DOHH2 (cell line): ENCODE data around the gene RPS6KA3.

Source experiments
- H3F3A ChIP-seq: fragments of 200-600 bp; sonication (generic), shearing (Covaris generic); 2 replicates; pipeline ENCODE4 v1.6.0; 2016; ENCODE audit warnings: antibody characterized with exemption, mild to moderate bottlenecking; ENCODE audit not compliant: control insufficient read depth, insufficient read depth
- H3K27ac ChIP-seq: fragments of 200-600 bp; sonication (generic); 2 replicates; pipeline ENCODE4 v1.5.1; 2014; ENCODE audit warnings: low read depth, mild to moderate bottlenecking, low read length, moderate library complexity
- H3K27me3 ChIP-seq: fragments of 200-600 bp; sonication (generic); 2 replicates; pipeline ENCODE4 v1.6.1; 2014; ENCODE audit warnings: mild to moderate bottlenecking, low read length, mixed read lengths; ENCODE audit not compliant: control insufficient read depth
- H3K36me3 ChIP-seq: fragments of 200-600 bp; sonication (generic); 2 replicates; pipeline ENCODE4 v1.6.1; 2014; ENCODE audit warnings: mild to moderate bottlenecking, low read length, moderate library complexity, mixed read lengths; ENCODE audit not compliant: control insufficient read depth
- H3K4me1 ChIP-seq: fragments of 200-600 bp; sonication (generic); 2 replicates; pipeline ENCODE4 v1.6.1; 2014; ENCODE audit warnings: mild to moderate bottlenecking, low read length, mixed read lengths; ENCODE audit not compliant: control insufficient read depth
- H3K4me2 ChIP-seq: fragments of 200-600 bp; sonication (generic); 2 replicates; pipeline ENCODE4 v1.6.0; 2014; ENCODE audit warnings: mild to moderate bottlenecking, low read length, moderate library complexity
- H3K4me3 ChIP-seq: fragments of 200-600 bp; sonication (generic); 2 replicates; pipeline ENCODE4 v1.5.1; 2014; ENCODE audit warnings: mild to moderate bottlenecking, low read length, mixed read lengths
- H3K79me2 ChIP-seq: fragments of 200-600 bp; sonication (generic); 2 replicates; pipeline ENCODE4 v1.6.1; 2014; ENCODE audit warnings: mild to moderate bottlenecking, low read length, mixed read lengths; ENCODE audit not compliant: control insufficient read depth
- H3K9me2 ChIP-seq: fragments of 200-600 bp; sonication (generic); replicated peaks from 2 replicates; pipeline ENCODE4 v1.6.1; 2014; ENCODE audit warnings: mild to moderate bottlenecking, low read length, mixed read lengths; ENCODE audit not compliant: control insufficient read depth
- H3K9me3 ChIP-seq: fragments of 200-600 bp; sonication (generic); 2 replicates; pipeline ENCODE4 v1.6.1; 2014; ENCODE audit warnings: antibody characterized with exemption, low read length, mixed read lengths; ENCODE audit not compliant: control insufficient read depth, insufficient read depth
- H4K20me1 ChIP-seq: fragments of 200-600 bp; sonication (generic); 2 replicates; pipeline ENCODE4 v1.6.0; 2014; ENCODE audit warnings: low read depth, mild to moderate bottlenecking, antibody characterized with exemption, low read length, moderate library complexity; ENCODE audit not compliant: control insufficient read depth, insufficient read depth
- EZH2phosphoT487 ChIP-seq: fragments of 200-600 bp; sonication (generic); IDR thresholded peaks from 2 replicates; pipeline ENCODE4 v1.6.1; 2017; ENCODE audit warnings: borderline replicate concordance, mild to moderate bottlenecking, antibody characterized with exemption, low read length, moderate library complexity, mixed read lengths
- TF ChIP-seq, protein P1 (sequence below): fragments of 200-600 bp; sonication (generic); IDR thresholded peaks from one replicate; pipeline ENCODE4 v1.5.1; 2014; ENCODE audit warnings: antibody characterized with exemption, mild to moderate bottlenecking, low read depth, low read length; ENCODE audit not compliant: poor library complexity, severe bottlenecking

The RPS6KA3 gene

DNA sequence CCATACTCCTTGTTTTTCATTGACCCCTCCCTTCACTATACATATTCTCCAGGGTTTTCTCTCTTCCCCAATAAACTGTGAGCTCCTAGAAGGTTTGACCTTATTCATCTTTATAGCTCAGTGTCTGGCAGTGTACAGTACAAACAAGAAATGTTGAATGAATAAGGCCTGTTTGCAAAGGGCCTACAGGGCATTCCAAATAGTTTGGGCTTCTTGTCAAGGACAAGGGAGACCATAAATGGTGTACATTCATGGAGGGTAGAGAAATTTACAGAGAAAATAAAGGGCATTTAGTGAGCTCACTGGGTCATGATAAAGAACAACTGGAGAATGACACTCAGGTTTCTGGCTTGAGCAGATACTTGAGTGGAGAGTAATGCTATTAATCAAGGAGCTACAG is 77.5 kb downstream of the RPS6KA3 start:
- Histone ChIP-seq H3K4me1 (peaks cover 5% of the 10 kb centered on the region), H3K9me2 (no peaks in the 10 kb centered on the region), H4K20me1 (no peaks in the 10 kb centered on the region), H3K79me2 (no peaks in the 10 kb centered on the region), H3K4me3 (no peak overlapping the region), H3K27ac (no peak overlapping the region), H3F3A (no peaks in the 10 kb centered on the region), H3K36me3 (peaks cover 3% of the 10 kb centered on the region; the same call in 1 of the 2 replicates), H3K27me3 (no peaks in the 10 kb centered on the region), H3K4me2 (no peak overlapping the region), H3K9me3 (no peaks in the 10 kb centered on the region)
- TF ChIP-seq, protein P1, sequence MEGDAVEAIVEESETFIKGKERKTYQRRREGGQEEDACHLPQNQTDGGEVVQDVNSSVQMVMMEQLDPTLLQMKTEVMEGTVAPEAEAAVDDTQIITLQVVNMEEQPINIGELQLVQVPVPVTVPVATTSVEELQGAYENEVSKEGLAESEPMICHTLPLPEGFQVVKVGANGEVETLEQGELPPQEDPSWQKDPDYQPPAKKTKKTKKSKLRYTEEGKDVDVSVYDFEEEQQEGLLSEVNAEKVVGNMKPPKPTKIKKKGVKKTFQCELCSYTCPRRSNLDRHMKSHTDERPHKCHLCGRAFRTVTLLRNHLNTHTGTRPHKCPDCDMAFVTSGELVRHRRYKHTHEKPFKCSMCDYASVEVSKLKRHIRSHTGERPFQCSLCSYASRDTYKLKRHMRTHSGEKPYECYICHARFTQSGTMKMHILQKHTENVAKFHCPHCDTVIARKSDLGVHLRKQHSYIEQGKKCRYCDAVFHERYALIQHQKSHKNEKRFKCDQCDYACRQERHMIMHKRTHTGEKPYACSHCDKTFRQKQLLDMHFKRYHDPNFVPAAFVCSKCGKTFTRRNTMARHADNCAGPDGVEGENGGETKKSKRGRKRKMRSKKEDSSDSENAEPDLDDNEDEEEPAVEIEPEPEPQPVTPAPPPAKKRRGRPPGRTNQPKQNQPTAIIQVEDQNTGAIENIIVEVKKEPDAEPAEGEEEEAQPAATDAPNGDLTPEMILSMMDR = no peak
- no peak for TF ChIP-seq EZH2phosphoT487

- Histone ChIP-seq H3K9me2 (no peaks in the 10 kb centered on the region), H3K36me3 (peaks cover 3% of the 10 kb centered on the region; the same call in 1 of the 2 replicates), H3K27ac (no peak overlapping the region), H3K4me2 (no peak overlapping the region), H3K9me3 (no peaks in the 10 kb centered on the region), H3K79me2 (no peaks in the 10 kb centered on the region), H3K4me1 (no peaks in the 10 kb centered on the region), H3K27me3 (no peaks in the 10 kb centered on the region), H3K4me3 (no peak overlapping the region), H4K20me1 (no peaks in the 10 kb centered on the region), H3F3A (no peaks in the 10 kb centered on the region)
- TF ChIP-seq, protein P1 = no peak
- no peak for TF ChIP-seq EZH2phosphoT487
Measured at GRCh38 chrX:20181598-20182329, 84.9 kb downstream of the RPS6KA3 start.

DNA sequence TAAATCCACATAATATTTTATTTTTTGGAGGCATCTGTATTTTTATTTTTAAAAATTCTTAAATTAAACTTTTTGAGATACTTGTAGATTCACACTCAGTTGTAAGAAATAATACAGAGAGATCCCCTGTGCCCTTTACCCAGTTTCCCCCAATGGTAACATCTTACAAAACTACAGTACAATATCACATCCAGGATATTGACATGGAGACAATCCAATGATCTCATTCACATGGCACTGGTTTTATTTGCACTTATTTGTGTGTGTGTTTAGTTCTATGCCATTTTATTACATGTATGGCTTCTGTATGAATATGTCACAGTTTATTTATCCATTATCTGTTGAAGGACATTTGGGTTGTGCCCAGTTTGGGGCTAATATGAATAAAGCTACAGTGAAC is 89.6 kb downstream of the RPS6KA3 start:
- Histone ChIP-seq H3K27me3 (no peaks in the 10 kb centered on the region), H3K79me2 (no peaks in the 10 kb centered on the region), H3K36me3 (peaks cover 19% of the 10 kb centered on the region), H3F3A (no peaks in the 10 kb centered on the region), H3K4me1 (no peaks in the 10 kb centered on the region), H4K20me1 (no peaks in the 10 kb centered on the region), H3K9me3 (no peaks in the 10 kb centered on the region), H3K4me3 (no peak overlapping the region), H3K9me2 (no peaks in the 10 kb centered on the region), H3K4me2 (no peak overlapping the region), H3K27ac (no peak overlapping the region)
- TF ChIP-seq EZH2phosphoT487 = no peak
- TF ChIP-seq, protein P1 = no peak

- Histone ChIP-seq H3K9me3 (no peaks in the 10 kb centered on the region), H3F3A (no peaks in the 10 kb centered on the region), H3K36me3 (peaks cover 24% of the 10 kb centered on the region), H3K4me1 (no peaks in the 10 kb centered on the region), H3K27ac (no peak overlapping the region), H3K4me3 (no peak overlapping the region), H3K27me3 (no peaks in the 10 kb centered on the region), H3K9me2 (no peaks in the 10 kb centered on the region), H3K4me2 (no peak overlapping the region), H4K20me1 (no peaks in the 10 kb centered on the region), H3K79me2 (no peaks in the 10 kb centered on the region)
- no peak for TF ChIP-seq EZH2phosphoT487
- TF ChIP-seq, protein P1 = no peak
Measured at GRCh38 chrX:20173856-20174255, 92.9 kb downstream of the RPS6KA3 start.
